Measurements from ENCODE around the gene ROR1.

The ROR1 gene

GRCh38 chr1:64049900-64050540, 276.2 kb downstream of the ROR1 start:
- no peak for DNase-seq (ENCODE audit: low spot score)

DNA sequence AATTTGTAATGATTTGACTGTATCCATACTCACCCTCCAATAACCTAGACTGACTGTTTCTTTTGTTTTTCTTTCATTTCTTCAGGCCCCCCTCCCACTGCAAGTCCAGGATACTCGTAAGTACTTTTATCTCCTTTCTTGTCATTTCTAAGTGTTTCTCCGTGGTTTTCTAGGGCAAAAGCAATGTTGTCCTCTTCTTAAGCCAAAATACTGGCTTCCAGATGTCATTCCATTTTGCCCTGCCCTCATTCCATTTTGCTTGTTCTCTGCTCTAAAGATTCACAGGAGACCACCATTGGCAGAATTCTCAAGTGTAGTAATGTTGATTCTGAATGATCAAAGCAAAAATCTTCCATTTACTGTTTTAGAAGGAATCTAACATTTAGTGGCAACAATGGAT, 276.8 kb downstream of the ROR1 start:
- no peak for DNase-seq (ENCODE audit: low spot score)

DNA sequence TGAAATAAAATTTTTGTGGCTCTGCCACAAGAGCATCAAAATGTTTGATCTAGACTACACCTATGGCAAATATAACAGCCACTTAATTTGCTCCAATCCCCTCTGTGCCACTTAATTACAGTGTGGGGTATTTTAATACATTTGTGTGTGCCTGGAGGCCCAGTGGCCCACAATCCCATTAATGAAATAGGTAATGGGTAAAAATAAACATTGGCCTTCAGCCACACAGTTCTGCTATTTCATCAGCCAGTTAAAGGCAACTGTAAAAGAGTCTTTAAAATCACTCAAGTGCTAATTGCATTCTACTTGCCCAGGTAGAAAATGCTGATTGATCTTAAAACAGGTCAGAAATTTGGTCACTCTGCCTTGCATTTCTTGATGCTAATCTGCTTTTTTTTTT, 278.0 kb downstream of the ROR1 start:
- DNase-seq (ENCODE audit: low spot score): no peak

- DNase-seq (ENCODE audit: low spot score): no peak
Measured at GRCh38 chr1:64052777-64053176, 279.0 kb downstream of the ROR1 start.

GRCh38 chr1:64055310-64055709, 281.5 kb downstream of the ROR1 start:
- DNase-seq (ENCODE audit: low spot score): no peak

DNA sequence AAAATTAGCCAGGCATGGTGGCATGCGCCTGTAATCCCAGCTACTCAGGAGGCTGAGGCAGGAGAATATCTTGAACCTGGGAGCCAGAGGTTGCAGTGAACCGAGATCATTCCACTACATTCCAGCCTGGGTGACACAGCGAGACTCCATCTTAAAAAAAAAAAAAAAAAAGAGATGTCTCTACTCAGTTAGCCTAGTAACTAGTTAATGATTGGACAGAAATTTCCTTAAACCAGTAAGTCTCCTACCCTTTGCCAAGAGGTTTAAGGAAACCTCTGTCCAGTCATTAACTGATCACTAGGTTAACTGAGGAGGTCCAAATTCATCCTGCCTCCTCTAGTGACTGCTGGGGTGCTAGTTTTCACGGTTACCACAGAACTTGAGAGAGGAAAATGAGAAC, 285.7 kb downstream of the ROR1 start:
- no peak for DNase-seq (ENCODE audit: low spot score)

DNA sequence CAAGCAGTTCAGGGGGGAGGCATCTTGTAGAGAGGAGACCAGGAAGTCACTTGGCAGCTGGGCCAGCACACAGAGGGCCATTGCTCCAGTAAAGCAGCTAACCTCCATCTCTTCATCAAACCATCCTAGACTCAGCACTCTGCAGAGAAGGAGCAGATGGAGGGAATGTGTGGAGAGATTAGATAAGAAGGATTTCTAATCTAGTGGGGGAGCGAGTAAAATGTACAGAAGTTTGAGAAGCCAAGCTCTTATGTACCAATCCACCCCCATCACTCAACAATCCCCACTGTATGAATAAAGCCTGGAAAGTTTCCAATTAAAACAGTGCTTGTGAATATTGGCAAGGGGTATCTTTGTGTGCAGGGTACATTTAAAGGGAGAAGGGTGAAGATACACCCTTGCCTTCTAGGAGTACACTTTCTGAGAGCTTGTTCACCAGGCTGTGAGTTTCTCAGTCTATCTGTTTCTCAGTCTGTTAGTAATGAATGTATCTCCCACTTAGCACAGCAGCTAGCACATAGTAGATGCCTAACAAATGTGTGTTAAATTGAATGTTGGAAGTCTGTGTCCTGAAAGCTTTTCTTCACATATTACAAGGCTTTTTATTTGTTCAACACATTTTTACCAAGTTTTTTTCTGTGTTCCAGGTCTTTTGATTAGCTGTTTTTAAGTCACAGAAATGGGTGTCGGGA, 286.9 kb downstream of the ROR1 start:
- DNase-seq (ENCODE audit: low spot score): peak; percentile 8

GRCh38 chr1:64061430-64062104, 287.8 kb downstream of the ROR1 start:
- DNase-seq (ENCODE audit: low spot score): no peak

- DNase-seq (ENCODE audit: low spot score): no peak
Measured at GRCh38 chr1:64062529-64062928, 288.7 kb downstream of the ROR1 start.

DNA sequence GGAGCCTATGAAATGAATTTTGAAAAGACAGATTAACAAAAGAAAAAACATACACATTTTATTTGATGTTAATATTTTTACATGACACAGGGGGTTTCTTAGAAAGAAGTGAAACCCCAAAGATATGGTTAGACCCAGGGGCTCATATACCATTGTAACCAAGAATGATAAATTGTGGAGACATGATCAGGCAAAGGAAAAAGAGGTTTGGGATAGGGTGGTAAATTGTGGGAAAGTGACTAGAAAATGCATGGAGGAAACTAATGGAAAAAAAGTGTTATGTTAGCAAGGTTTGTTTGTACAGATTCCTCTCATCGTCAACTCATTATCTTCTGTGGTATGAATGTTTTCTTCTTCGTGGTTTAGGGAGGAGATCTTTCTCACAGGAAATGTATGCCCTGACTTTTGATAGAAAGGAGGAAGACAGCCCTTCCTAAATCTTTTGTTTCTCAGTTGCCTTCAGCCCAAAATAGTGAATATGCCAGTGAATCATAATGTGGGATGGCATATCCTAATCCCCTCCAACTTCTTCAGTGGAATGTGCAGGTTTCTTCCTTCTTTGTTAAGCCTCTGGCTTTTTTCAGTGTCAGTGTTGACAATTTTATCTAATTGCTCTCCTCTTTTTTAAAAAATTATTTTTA, 289.2 kb downstream of the ROR1 start:
- no peak for DNase-seq (ENCODE audit: low spot score)

DNA sequence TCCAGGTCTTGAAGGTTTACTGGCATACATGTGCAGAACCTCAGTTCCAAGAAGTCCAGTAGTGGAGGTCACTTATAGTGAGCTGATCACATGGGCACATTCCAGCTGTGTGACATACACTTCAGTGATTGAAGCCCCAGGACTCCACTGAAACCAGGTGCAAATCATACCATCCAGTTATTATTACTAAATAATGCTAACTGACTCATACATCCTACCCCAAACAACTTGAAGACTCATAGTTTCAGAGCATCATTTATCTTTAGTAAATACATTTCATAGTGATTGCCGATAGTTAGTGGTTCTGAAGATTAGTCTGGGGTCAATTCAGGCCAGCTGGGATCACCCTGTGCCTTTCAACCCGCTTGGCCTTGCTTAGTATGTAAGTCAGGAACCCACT, 291.8 kb downstream of the ROR1 start:
- no peak for DNase-seq (ENCODE audit: low spot score)

- no peak for DNase-seq (ENCODE audit: low spot score)
Measured at GRCh38 chr1:64072089-64072793, 298.4 kb downstream of the ROR1 start.

DNA sequence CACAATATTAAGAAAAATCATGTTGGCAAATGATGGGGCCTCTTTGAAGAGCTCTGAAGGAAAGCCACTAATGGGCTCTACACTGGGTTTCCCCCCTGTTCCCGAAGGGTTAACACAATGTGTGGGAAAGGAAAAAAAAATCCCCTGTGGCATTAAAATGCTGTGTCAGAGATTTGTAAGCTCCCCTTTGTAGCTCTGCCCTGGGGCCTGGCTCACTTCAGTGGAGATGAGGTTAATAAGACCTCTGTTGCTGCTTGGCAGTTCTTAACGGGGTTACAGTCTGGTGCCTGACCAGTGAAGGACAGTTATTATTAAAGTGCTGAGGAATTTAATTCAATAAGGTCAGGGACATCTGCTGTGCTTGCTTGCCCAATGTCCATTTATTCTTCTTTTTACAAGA, 299.9 kb downstream of the ROR1 start:
- peak; percentile 47 for DNase-seq (ENCODE audit: low spot score)

DNA sequence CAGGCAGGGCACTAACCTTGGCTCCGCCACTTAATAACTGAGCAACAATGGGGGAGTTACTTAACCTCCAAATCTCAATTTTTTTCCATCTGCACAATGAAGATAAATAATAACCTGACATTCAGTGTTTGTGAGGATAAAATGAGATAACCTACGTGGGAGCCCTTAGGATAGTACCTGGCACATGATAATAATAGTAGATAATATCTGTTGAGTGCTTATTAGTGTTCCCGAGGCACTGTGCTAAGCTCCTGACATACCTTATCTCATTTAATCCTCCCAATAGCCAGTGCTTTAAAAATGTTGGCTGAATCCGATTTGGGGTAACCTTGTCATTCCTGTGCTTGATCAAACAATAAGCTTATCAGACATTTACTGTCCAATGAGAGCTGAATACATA, 300.9 kb downstream of the ROR1 start:
- DNase-seq (ENCODE audit: low spot score): no peak

DNA sequence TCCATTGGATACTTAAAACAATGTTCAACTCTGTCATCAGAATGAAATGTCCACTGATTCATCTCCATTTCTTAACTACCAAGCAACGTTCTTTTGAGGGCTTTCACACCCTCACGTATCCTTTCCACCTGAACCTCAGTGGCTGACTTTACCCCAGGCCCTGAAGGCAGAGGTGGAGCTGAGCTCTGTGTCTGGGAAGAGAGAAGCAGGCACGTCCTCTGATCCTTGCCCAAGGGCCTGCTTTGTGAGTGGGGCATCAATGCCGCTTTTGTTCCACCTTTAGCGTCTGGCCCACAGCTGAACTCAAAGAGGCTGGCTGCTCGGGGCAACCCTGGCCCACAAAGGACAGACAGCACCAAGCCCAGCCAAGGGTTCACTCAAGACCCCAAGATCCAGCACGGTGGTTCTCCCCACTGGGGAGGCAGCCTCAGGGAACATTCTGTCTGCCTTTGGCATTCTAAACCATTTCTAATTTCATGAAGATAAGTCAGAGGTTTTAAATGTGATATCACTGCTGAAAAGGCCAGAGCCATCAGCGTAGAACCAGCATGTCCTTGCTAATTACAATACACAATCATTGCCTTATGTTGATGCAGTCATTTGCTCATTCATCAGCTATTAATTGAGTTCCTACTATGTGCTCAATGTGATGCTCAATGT, 303.6 kb downstream of the ROR1 start:
- DNase-seq (ENCODE audit: low spot score): no peak

DNA sequence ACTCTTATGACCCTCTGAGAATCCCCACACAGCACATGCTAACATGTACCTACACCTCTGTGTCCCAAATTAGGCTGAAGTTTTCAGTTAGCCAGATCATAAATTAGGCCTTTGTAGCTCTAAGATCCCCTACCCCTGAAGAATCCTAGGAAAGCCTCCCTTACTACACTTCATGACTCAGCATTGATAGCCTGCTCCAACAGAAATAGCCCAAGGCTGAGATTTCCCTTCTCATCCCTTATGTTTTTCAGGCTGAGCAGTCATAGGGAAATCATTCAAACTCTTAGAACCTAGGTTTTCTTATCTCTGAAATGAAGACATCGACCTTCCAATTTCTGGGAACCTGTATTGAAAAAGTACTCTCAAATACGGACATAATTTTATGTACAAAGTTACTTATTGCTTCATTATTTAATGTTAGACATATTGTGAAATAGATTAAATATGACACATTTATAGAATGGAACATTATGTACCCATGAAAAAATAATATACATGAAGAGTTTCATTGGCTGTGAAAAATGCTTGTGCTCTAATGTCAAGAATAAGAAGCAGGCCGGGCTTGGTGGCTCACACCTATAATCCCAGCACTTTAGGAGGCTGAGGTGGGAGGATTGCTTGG, 307.2 kb downstream of the ROR1 start:
- DNase-seq (ENCODE audit: low spot score): no peak

- DNase-seq (ENCODE audit: low spot score): no peak
Measured at GRCh38 chr1:64082459-64082858, 308.6 kb downstream of the ROR1 start.

DNA sequence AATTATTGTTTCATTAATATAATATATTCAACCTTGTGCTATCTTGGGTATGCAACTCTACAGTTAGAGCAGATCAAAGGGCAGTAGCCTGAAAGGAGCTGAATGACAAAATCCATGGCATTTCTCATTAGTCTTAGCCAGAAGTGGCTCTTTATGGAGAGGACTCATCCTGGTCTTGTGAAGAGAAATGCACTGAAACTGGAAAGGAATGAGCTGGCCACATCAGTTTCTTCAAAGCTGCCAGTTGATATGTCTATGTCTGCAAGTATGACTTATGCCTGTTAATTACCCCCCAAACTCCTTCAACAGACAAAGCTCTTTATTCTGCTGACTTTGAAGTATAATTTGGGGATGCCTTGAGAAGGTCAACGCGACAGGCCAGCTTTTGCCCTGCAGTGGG, 310.6 kb downstream of the ROR1 start:
- DNase-seq (ENCODE audit: low spot score): no peak

GRCh38 chr1:64087768-64088167, 314.0 kb downstream of the ROR1 start:
- DNase-seq (ENCODE audit: low spot score): no peak

DNA sequence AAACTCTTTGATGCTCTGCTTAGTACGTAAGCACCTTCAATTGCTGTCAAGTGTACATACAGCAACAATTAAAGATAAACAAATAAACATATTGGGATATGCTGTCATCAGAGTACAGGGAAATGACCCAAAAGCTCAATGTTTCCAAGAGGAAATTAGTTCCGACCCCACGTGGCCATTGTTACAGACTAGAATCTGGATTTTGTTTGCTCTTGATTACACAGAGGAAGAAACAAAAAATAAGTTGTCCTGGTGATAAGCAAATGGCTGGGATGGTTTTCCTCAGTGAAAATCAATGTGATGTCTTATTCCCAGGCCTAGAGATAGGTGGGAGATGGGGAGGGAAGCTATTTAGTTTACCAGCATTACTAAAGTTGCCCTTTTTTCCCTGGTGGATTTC, 316.6 kb downstream of the ROR1 start:
- DNase-seq (ENCODE audit: low spot score): no peak

DNA sequence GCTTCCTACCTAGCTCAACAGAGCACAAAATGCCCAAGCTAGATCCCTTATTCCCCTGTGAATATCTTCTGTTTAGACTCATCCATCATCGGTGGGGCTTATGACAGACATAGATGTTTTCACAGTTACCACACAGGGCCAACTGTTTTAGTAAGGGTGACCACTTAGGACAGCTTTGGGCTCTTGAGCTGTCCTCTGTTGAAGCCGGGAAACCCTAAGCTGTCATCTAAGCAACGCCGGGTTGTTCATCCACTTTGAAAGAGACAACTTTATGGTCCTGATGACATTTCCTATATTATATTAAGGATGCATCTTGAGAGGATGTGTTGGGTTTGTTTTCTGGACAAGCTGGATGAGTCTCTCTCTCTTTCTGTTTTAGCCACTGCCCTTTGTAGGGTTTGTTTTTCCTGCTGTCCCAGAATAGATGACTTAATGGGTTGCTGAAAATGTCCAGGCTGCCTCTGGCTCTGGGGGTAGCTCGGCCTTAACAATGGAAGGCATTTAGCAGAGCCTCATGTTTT, 319.1 kb downstream of the ROR1 start:
- peak; percentile 78 for DNase-seq (ENCODE audit: low spot score)
